Left renal pelvis (tissue), 4 donors: ENCODE results near the gene RGS4. TPM values are rescaled to one million over a fixed set of nuclear protein-coding genes. Genes with fewer than 3 reads are reported as not detected.

Experiments
- DNase-seq, 4 donors: peaks; one replicate each; pipeline ENCODE4 v3.0.0-alpha.2; 2013; ENCODE audit warnings: low read depth in 4 of 4, low spot score in 3 of 4
- polyA plus RNA-seq, 4 donors: library from polyadenylated mRNA; unstranded; fragments of 120-200 nt; gene quantifications; one replicate each; pipeline ENCODE4 v1.2.1, GENCODE V29; 2013; ENCODE audit not compliant: insufficient read length in 4 of 4

RGS4 gene
- polyA plus RNA-seq, 4 donors: 6.0 to 19.3 (median 13.9) TPM

DNA sequence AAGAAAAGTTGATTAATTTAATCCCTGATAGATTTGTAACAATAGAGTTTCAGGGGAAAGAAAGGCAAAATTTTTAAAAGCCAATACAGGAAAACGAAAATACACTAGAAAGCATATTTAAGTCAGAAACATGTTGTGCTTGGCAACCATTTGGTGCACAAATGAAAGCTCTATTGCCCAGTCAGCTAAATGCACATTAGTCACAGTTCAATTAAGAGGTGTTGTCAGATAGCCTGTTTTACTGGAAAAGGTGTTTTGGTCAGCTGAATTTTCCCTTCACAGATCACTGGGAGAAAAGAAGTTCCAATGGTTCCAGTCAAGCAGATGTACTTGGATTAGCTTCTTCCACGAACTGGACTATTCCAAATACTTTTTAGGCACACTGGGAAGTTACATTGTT lies 25.4 kb downstream of the RGS4 start:
- no peak for DNase-seq

DNA sequence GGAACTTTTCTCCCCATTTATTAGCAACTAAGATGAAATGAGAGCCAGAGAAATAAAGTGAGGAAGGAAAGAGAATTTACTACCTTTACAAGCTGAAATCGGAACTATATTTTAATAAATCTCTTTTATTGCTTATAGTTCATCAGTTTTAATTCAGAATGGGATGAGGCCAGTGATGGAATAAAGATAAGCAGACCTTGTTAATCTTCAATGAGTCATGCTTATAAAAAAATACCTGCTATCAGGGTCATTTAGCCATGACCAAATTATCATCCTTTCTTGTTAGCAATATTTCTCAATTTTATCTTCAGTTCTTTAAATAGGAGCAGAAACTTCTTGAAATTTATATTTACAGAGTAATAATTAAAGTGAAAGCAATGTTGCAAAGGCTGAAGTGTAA lies 26.1 kb downstream of the RGS4 start:
- DNase-seq: no peak

DNA sequence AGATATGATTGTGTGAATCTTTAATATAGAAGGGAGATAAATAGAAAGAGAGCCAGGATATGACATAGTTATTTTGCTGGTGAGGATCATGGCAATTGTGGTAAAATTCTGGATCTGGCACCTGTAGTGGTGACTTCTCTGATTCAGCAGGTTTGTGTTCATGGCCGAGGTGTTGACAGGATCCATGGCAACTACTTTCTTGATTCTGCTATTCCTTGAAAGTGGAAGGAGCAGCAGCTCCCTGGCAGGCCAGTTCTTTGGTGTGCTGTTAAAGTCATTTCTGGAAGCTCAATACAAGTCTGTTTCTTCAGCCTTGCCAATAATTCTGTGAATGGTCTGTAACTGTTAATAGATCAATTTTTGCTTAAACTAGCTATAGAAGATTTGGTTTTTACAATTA lies 33.4 kb downstream of the RGS4 start:
- no peak for DNase-seq

DNA sequence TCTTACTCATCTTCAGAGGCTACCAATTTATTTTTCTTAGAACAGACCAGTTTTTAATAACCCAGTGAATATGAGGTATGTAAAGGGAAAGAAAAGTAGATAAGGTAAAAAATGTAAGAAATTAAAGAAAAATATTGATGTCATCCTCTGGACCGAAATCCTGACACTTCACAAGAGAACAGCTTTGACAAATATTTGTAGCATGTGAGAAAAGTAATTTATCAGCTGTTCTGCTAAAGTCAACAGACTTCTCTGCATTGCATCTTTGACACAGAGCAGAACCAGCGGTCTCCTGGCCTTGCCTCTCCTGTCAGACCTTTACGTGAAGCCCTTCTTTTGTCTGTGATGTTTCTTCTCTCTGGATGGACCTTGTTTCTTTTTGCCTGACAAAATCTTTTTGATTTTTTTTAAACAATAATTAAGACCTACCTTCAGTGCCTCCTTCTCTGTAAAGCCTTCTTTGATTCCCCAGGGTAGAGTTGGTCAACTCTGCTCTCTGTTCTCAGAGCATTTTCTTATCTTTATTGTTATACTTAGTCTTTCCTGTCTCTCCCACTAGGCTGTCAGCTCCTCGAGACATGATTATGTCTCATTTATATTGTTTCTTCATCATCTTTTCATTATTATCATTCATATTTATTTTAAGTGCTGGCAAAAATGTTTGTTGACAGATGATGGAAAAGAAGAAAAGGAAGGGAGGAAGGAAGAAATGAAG lies 35.4 kb downstream of the RGS4 start:
- no peak for DNase-seq

DNA sequence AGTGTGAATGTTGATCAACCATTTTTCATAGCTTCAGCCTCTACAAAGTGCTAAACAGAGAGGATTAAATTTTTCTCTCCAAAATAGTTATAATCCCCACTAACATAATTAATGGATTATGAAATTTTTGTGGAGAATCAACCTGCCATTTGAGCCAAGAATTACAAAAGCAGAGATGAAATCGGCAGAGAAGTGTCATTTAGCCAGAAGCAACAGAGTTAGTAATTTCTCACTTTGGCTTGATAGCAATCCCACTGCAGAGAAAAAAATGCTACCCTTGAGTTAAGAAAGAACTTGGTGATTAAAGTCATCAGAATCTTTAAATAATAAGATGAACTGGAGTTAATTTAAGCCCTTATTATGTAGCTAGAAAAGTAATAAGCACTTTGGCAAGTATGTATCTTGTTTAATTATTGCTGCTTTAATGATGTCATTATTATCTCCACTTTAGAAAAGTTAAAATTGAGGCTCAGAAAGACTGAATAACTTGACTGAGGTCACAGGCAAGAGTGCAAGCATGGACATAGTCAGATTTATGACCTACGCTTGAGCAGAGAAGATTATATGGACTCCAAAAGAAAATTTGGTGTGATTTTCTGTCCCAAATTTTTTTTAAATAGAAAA lies 37.3 kb downstream of the RGS4 start:
- no peak for DNase-seq

DNA sequence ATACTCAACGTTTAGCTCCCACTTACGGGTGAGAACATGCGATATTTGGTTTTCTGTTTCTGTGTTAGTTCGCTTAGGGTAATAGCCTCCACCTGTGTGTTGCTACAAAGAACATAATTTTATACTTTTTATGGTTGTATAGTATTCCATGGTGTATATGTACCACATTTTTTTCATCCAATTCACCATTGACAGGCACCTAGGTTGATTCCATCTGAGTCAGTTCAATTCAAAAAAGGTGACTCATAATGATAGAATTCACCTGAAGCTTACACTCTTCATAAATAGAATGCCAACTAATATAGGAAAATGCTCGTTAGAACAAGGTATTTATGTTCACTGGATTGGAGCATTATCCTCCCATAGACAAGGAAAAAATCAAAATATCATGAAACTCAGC lies 38.5 kb downstream of the RGS4 start:
- no peak for DNase-seq

DNA sequence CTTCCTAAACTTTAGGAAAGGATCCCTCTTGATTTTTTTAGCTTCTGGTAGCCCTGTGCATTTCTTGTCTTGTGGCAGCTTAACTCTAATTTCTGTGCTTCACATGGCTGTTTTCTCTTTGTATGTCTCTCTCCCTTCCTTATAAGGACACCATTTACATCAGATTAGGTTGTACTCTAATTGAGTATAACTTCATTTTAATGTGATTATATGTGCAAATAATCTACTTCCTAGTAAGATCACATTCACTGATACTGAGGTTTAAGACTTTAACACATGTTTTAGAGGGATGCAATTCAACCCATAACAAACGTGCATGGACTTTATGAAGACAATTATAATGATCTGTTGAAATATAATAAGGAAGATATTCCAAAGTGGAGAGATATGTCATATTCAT lies 46.7 kb downstream of the RGS4 start:
- no peak for DNase-seq

DNA sequence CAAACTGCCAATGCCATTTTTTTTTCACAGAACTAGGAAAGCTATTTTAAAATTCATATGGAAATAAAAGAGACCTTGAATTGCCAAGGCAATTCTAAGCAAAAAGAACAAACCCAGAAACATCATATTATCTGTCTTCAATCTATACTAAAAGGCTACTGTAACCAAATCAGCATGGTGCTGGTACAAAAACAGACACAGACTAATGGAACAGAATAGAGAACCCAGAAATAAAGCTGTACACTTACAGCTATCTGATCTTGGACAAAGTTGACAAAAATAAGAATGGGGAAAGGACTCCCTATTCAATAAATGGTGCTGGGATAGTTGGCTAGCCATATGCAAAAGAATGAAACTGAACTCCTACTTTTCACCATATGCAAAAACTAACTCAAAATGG lies 50.5 kb downstream of the RGS4 start:
- DNase-seq: no peak

DNA sequence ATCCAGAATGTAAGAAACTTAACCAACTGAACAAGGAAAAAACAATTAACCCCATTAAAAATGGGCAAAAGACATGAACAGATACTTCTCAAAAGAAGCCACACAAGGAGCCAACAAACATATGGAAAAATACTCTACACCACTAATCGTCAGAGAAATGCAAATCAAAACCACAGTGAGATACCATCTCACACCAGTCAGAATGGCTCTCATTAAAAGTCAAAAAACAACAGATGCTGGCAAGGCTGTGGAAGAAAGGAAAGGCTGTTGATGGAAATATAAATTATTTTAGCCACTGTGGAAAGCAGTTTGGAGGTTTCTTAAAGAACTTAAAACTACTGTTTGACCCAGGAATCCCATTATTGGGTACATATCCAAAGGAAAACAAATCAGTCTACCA lies 51.2 kb downstream of the RGS4 start:
- DNase-seq: no peak

DNA sequence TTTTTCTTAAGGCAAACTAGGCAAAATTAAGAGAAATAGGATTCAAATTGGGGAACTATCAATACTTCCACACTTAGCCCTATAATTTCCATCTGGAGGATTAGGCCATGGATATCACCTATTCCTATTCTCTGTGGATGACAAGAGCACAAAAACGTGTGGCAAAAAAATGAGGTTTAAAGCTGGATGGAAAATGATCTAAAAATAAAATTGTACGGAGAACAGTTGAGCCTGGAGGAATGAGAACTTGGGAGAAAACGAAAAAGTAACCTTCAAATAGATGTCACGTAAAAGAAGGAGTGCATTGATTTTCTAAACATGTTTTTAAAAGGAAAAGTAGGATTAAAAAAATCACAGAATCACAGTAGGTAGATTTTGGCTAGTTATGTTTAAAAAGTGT lies 55.7 kb downstream of the RGS4 start:
- no peak for DNase-seq

Other genes starting within 250 kb of the RGS4 start
- gene CCDC190, start 208.2 kb upstream of the RGS4 start, polyA plus RNA-seq: not detected
- gene RGS5, start 133.6 kb downstream of the RGS4 start, polyA plus RNA-seq: 10 to 100 TPM; 10.3 to 22.9 (median 18.9) TPM